DND-41 (cell line): ENCODE measurements around the gene CERS5.

ENCODE experiments used
- ATAC-seq: fragments of 200-7000 bp; cut with Tn5 transposase; 3 replicates; pipeline ENCODE4 v1.9.1; 2021; ENCODE audit warnings: low read depth; ENCODE audit not compliant: insufficient read depth
- DNase-seq: peaks from one replicate; pipeline ENCODE4 v3.0.0-alpha.2; 2020
- H2AFZ ChIP-seq: 2 replicates; pipeline ENCODE4 v1.6.0; 2012; ENCODE audit warnings: low read depth, low read length
- H3K27ac ChIP-seq: 2 replicates; pipeline ENCODE4 v1.5.1; 2012; ENCODE audit warnings: low read length, inconsistent platforms
- H3K27me3 ChIP-seq: fragments of 200-600 bp; sonication (generic); 2 replicates; pipeline ENCODE4 v1.6.0; 2012; ENCODE audit warnings: low read length, mild to moderate bottlenecking, inconsistent platforms; ENCODE audit not compliant: insufficient read depth, poor library complexity
- H3K36me3 ChIP-seq: 2 replicates; pipeline ENCODE4 v1.5.1; 2012; ENCODE audit warnings: low read length, inconsistent platforms; ENCODE audit not compliant: insufficient read depth
- H3K4me1 ChIP-seq: 2 replicates; pipeline ENCODE4 v1.5.1; 2012; ENCODE audit warnings: mild to moderate bottlenecking, low read length; ENCODE audit not compliant: insufficient read depth
- H3K4me2 ChIP-seq: 2 replicates; pipeline ENCODE4 v1.6.0; 2012; ENCODE audit warnings: mild to moderate bottlenecking, moderate library complexity, low read length, inconsistent platforms; ENCODE audit not compliant: insufficient read depth
- H3K4me3 ChIP-seq, 2 experiments: fragments of 200-600 bp in 1 of 2; shearing (Covaris generic) in 1 of 2; 2 replicates each; pipeline ENCODE4 v1.5.1; 2012 to 2016; ENCODE audit warnings: inconsistent platforms in 2 of 2, low read length in 2 of 2, mild to moderate bottlenecking in 2 of 2, low read depth in 1 of 2, moderate library complexity in 1 of 2
- H3K79me2 ChIP-seq: 2 replicates; pipeline ENCODE4 v1.6.0; 2012; ENCODE audit warnings: low read length, inconsistent platforms; ENCODE audit not compliant: insufficient read depth
- H3K9ac ChIP-seq: 2 replicates; pipeline ENCODE4 v1.6.0; 2012; ENCODE audit warnings: low read depth, mild to moderate bottlenecking, inconsistent platforms, low read length, moderate library complexity
- H3K9me3 ChIP-seq: 2 replicates; pipeline ENCODE4 v1.5.1; 2012; ENCODE audit warnings: low read length, moderate library complexity, mild to moderate bottlenecking, inconsistent platforms; ENCODE audit not compliant: insufficient read depth, severe bottlenecking
- H4K20me1 ChIP-seq: 2 replicates; pipeline ENCODE4 v1.6.0; 2012; ENCODE audit warnings: low read length; ENCODE audit not compliant: insufficient read depth
- EZH2 ChIP-seq: IDR thresholded peaks from 3 replicates; pipeline ENCODE4 v1.6.1; 2012; ENCODE audit warnings: borderline replicate concordance, low read depth, mild to moderate bottlenecking, moderate library complexity, low read length, inconsistent platforms; ENCODE audit not compliant: severe bottlenecking
- TF ChIP-seq, protein P1 (sequence below): IDR thresholded peaks from 2 replicates; pipeline ENCODE4 v1.5.1; 2012; ENCODE audit warnings: borderline replicate concordance, low read length, moderate library complexity, mild to moderate bottlenecking; ENCODE audit not compliant: poor library complexity, severe bottlenecking; ENCODE audit errors: extremely low read depth

Gene CERS5

DNA sequence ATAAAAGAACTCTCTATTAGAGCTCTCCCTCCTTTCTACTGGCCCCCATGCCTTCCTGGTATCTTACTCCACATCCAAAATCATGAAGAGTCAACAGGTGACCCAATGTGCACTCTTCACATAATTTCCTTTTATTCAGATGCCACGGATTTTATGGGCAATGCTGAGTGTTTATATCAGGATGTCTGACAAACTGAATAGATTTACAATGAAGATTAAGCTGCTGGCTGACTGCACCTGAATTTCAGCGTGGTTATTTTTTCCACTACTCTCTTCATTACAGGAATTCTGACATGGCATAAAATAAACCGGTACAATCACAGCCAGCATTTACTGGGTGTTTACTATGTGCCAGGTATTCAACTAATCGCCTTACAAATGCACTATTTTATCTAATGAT, 29.4 kb upstream of the CERS5 start:
- no peak for DNase-seq
- H3K9ac ChIP-seq = no peak overlapping the region
- no peak overlapping the region for H3K27ac ChIP-seq
- no peak for TF ChIP-seq EZH2
- H3K4me2 ChIP-seq = no peak overlapping the region
- no peak overlapping the region for H2AFZ ChIP-seq
- H3K4me3 ChIP-seq = no peak overlapping the region
- H3K4me1 ChIP-seq = no peaks in the 10 kb centered on the region
- H3K9me3 ChIP-seq = no peaks in the 10 kb centered on the region
- no peak for ATAC-seq
- no peaks in the 10 kb centered on the region for H4K20me1 ChIP-seq
- H3K79me2 ChIP-seq = no peaks in the 10 kb centered on the region
- no peaks in the 10 kb centered on the region for H3K27me3 ChIP-seq
- peaks cover 28% of the 10 kb centered on the region for H3K36me3 ChIP-seq

DNA sequence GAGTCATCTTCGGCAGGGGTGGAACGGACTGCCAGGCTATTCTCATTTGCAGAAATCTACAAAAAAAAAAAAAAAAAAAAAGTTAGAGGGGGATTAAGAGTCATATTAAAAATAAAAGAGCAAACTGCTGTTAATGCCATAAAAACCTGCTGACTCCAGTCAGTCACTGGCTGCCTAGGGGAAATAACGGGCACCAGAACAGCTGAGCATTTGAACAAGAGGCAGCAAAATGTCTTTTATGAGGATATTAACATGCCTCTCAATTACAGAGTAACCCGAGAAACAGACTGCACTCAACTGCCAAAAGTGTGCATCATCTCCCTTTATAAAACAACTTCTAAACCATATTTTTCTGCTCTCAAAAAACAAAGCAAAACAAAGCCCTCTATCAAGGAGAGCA, 28.7 kb upstream of the CERS5 start:
- Histone ChIP-seq H4K20me1 (no peaks in the 10 kb centered on the region), H2AFZ (no peak overlapping the region), H3K4me3 (no peak overlapping the region), H3K9ac (no peak overlapping the region), H3K4me2 (no peak overlapping the region), H3K9me3 (no peaks in the 10 kb centered on the region), H3K79me2 (no peaks in the 10 kb centered on the region), H3K36me3 (peaks cover 32% of the 10 kb centered on the region), H3K4me1 (no peaks in the 10 kb centered on the region), H3K27me3 (no peaks in the 10 kb centered on the region), H3K27ac (no peak overlapping the region)
- TF ChIP-seq, protein P1, sequence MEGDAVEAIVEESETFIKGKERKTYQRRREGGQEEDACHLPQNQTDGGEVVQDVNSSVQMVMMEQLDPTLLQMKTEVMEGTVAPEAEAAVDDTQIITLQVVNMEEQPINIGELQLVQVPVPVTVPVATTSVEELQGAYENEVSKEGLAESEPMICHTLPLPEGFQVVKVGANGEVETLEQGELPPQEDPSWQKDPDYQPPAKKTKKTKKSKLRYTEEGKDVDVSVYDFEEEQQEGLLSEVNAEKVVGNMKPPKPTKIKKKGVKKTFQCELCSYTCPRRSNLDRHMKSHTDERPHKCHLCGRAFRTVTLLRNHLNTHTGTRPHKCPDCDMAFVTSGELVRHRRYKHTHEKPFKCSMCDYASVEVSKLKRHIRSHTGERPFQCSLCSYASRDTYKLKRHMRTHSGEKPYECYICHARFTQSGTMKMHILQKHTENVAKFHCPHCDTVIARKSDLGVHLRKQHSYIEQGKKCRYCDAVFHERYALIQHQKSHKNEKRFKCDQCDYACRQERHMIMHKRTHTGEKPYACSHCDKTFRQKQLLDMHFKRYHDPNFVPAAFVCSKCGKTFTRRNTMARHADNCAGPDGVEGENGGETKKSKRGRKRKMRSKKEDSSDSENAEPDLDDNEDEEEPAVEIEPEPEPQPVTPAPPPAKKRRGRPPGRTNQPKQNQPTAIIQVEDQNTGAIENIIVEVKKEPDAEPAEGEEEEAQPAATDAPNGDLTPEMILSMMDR = no peak
- TF ChIP-seq EZH2 = no peak
- ATAC-seq = no peak
- DNase-seq = no peak

DNA sequence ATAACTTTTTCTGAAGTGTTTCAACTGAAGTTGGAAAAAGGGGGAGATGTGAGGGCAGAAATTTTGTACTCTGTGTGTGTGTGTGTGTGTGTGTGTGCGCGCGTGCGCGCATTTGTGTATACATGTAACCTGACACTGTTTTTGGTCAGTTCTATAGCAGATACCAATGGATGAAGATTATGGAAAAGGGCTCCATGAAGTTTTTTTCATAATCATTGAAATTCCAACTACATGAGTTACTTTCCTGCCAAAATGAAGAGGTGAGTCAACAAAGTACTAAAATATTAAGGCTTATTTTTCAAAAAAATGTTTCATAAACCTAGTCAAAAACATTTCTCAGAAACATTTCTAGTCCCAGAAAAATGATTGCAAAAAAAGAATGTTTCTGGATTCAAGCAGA, 25.7 kb upstream of the CERS5 start:
- Histone ChIP-seq H3K9ac (no peak overlapping the region), H3K36me3 (peaks cover 16% of the 10 kb centered on the region), H3K9me3 (no peaks in the 10 kb centered on the region), H3K79me2 (no peaks in the 10 kb centered on the region), H4K20me1 (no peaks in the 10 kb centered on the region), H3K4me2 (no peak overlapping the region), H2AFZ (no peak overlapping the region), H3K4me1 (no peaks in the 10 kb centered on the region), H3K27ac (no peak overlapping the region), H3K27me3 (no peaks in the 10 kb centered on the region), H3K4me3 (no peak overlapping the region)
- TF ChIP-seq, protein P1 = no peak
- no peak for TF ChIP-seq EZH2
- ATAC-seq = no peak
- no peak for DNase-seq

DNA sequence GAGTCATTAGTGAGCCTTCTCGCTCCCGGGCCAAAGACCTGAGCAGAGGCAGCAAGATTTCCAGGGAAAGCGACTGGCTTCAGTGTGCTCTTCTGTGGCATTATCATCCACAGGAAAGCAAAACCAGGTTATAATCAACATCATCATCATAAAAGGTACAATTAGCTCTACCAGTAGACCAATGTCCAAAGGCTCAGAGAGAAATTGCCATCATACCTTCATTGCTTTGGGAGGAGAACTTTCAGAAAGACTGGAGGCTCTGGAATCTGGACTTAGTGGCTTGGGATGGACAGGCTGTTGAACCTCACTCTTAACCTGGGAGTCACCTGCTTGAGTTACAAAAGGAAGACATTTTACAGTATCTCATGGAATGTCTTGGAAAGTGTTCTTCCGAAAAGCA, 25.1 kb upstream of the CERS5 start:
- ATAC-seq (no peak), DNase-seq (no peak)
- no peak overlapping the region for H2AFZ ChIP-seq
- no peak overlapping the region for H3K27ac ChIP-seq
- no peak overlapping the region for H3K9ac ChIP-seq
- H4K20me1 ChIP-seq = no peaks in the 10 kb centered on the region
- no peak overlapping the region for H3K4me3 ChIP-seq
- no peak overlapping the region for H3K4me2 ChIP-seq
- no peaks in the 10 kb centered on the region for H3K79me2 ChIP-seq
- H3K9me3 ChIP-seq = no peaks in the 10 kb centered on the region
- H3K36me3 ChIP-seq = peaks cover 16% of the 10 kb centered on the region
- no peaks in the 10 kb centered on the region for H3K27me3 ChIP-seq
- no peaks in the 10 kb centered on the region for H3K4me1 ChIP-seq
- TF ChIP-seq EZH2 = no peak
- TF ChIP-seq, protein P1 = no peak
